H1 (cell line): Measurements from ENCODE around the gene PLCB4. TPM values are rescaled to one million over a fixed set of nuclear protein-coding genes. Genes with fewer than 3 reads are reported as not detected.

Experiments used
- CTCF ChIA-PET: fragments of 300-600 bp; sonication (Branson Sonifier 250); formaldehyde crosslinking; loops from one replicate; lab custom pipeline; 2021; ENCODE audit not compliant: partially characterized antibody; lab: Charles Lee
- POLR2A ChIA-PET: fragments of 300-600 bp; sonication (Branson Sonifier 250); formaldehyde crosslinking; loops from one replicate; lab custom pipeline; 2021; ENCODE audit warnings: inconsistent platforms; ENCODE audit not compliant: partially characterized antibody; lab: Charles Lee
- DNase-seq, 2 experiments: peaks; one replicate each; pipeline versions ENCODE4 v3.0.0 to v3.0.0-alpha.2; 2010 to 2022; ENCODE audit warnings: low spot score in 2 of 2, low read depth in 1 of 2, mixed read lengths in 1 of 2
- FAIRE-seq: peaks from 2 replicates; lab custom pipeline; 2011; peaks lifted over from hg19 to GRCh38; lab: Jason Lieb, UNC
- H2AFZ ChIP-seq: 2 replicates; pipeline ENCODE4 v1.8.1; 2012; ENCODE audit warnings: low read length, inconsistent platforms
- H2AK5ac ChIP-seq: 2 replicates; pipeline ENCODE4 v1.6.1; 2013; ENCODE audit warnings: low read depth, low read length
- H2BK120ac ChIP-seq: replicated peaks from 2 replicates; pipeline ENCODE3; 2013; ENCODE audit warnings: low read depth, low read length, inconsistent platforms
- H2BK12ac ChIP-seq: 2 replicates; pipeline ENCODE4 v1.6.1; 2013; ENCODE audit warnings: low read depth, low read length
- H2BK15ac ChIP-seq: 2 replicates; pipeline ENCODE4 v1.6.1; 2013; ENCODE audit warnings: low read length
- H2BK20ac ChIP-seq: 2 replicates; pipeline ENCODE4 v1.6.1; 2013; ENCODE audit warnings: low read length
- H2BK5ac ChIP-seq: 2 replicates; pipeline ENCODE4 v1.6.1; 2013; ENCODE audit warnings: low read depth, low read length
- H3K14ac ChIP-seq: 2 replicates; pipeline ENCODE4 v1.6.1; 2013; ENCODE audit warnings: inconsistent platforms; ENCODE audit not compliant: insufficient read length
- H3K18ac ChIP-seq: 2 replicates; pipeline ENCODE4 v1.6.1; 2013; ENCODE audit warnings: low read length; ENCODE audit errors: extremely low read depth
- H3K23ac ChIP-seq: 2 replicates; pipeline ENCODE4 v1.6.1; 2013; ENCODE audit warnings: inconsistent platforms; ENCODE audit not compliant: insufficient read length
- H3K23me2 ChIP-seq: 2 replicates; pipeline ENCODE4 v1.6.1; 2013; ENCODE audit warnings: low read depth, low read length
- H3K27ac ChIP-seq: 2 replicates; pipeline ENCODE4 v1.6.1; 2011; ENCODE audit warnings: low read depth, low read length, inconsistent platforms
- H3K27me3 ChIP-seq, 4 experiments: replicated peaks in 1 of 4; 1 replicate in 1 of 4; 2 replicates in 3 of 4; pipeline versions ENCODE4 v1.6.1 to v1.8.1; 2011 to 2013; ENCODE audit warnings: low read length in 3 of 4, mild to moderate bottlenecking in 3 of 4, inconsistent platforms in 2 of 4, mixed read lengths in 2 of 4, moderate library complexity in 1 of 4; ENCODE audit not compliant: control insufficient read depth in 3 of 4, insufficient read depth in 3 of 4; ENCODE audit errors: extremely low read depth in 1 of 4
- H3K36me3 ChIP-seq, 4 experiments: 2 replicates each; pipeline versions ENCODE4 v1.6.1 to v1.8.1; 2011 to 2013; ENCODE audit warnings: mild to moderate bottlenecking in 4 of 4, low read length in 3 of 4, moderate library complexity in 2 of 4, control low read depth in 1 of 4, inconsistent platforms in 1 of 4; ENCODE audit not compliant: insufficient read depth in 4 of 4, control insufficient read depth in 2 of 4
- H3K4ac ChIP-seq: replicated peaks from 2 replicates; pipeline ENCODE3; 2013; ENCODE audit warnings: low read length, low read depth, mixed read lengths, inconsistent platforms; ENCODE audit not compliant: insufficient read length
- H3K4me1 ChIP-seq, 4 experiments: replicated peaks in 1 of 4; 1 replicate in 1 of 4; 2 replicates in 3 of 4; pipeline versions ENCODE4 v1.6.1 to v1.8.1; 2011 to 2013; ENCODE audit warnings: low read length in 3 of 4, inconsistent platforms in 2 of 4, mixed read lengths in 1 of 4; ENCODE audit not compliant: insufficient read depth in 4 of 4, control insufficient read depth in 3 of 4
- H3K4me2 ChIP-seq, 2 experiments: 2 replicates each; pipeline versions ENCODE4 v1.6.1 to v1.8.1; 2011 to 2013; ENCODE audit warnings: low read depth in 2 of 2, low read length in 2 of 2, control low read depth in 1 of 2, inconsistent platforms in 1 of 2, mild to moderate bottlenecking in 1 of 2; ENCODE audit not compliant: insufficient read depth in 1 of 2
- H3K4me3 ChIP-seq, 4 experiments: fragments of 200-600, 300-600 bp in 1 of 4; sonication (generic), shearing (Covaris generic), sonication (Bioruptor Twin) in 1 of 4; 2 replicates each; pipeline versions ENCODE4 v1.5.1 to v1.8.1; 2011 to 2016; ENCODE audit warnings: low read length in 4 of 4, low read depth in 3 of 4, control low read depth in 2 of 4, inconsistent platforms in 2 of 4, mild to moderate bottlenecking in 2 of 4, mixed read lengths in 1 of 4, moderate library complexity in 1 of 4; ENCODE audit not compliant: insufficient read depth in 2 of 4; ENCODE audit errors: extremely low read depth in 1 of 4
- H3K56ac ChIP-seq: replicated peaks from 2 replicates; pipeline ENCODE3; 2013; ENCODE audit warnings: low read depth, mild to moderate bottlenecking, mixed read lengths, low read length, inconsistent platforms; ENCODE audit not compliant: insufficient read length
- H3K79me1 ChIP-seq: 2 replicates; pipeline ENCODE4 v1.6.1; 2013; ENCODE audit warnings: low read depth, low read length, control low read depth
- H3K79me2 ChIP-seq, 2 experiments: 2 replicates each; pipeline versions ENCODE4 v1.6.1 to v1.8.1; 2012 to 2013; ENCODE audit warnings: low read length in 2 of 2, mild to moderate bottlenecking in 2 of 2, inconsistent platforms in 1 of 2; ENCODE audit not compliant: insufficient read depth in 2 of 2, control insufficient read depth in 1 of 2
- H3K9ac ChIP-seq, 4 experiments: replicated peaks in 1 of 4; 1 replicate in 1 of 4; 2 replicates in 3 of 4; pipeline versions ENCODE4 v1.6.1 to v1.8.1; 2011 to 2013; ENCODE audit warnings: low read depth in 3 of 4, low read length in 3 of 4, control low read depth in 2 of 4, mild to moderate bottlenecking in 2 of 4, moderate library complexity in 2 of 4, inconsistent platforms in 1 of 4; ENCODE audit errors: extremely low read depth in 1 of 4
- H3K9me3 ChIP-seq, 2 experiments: 2 replicates each; pipeline versions ENCODE4 v1.6.1 to v1.8.1; 2012 to 2013; ENCODE audit warnings: mild to moderate bottlenecking in 2 of 2, moderate library complexity in 2 of 2, control low read depth in 1 of 2, inconsistent platforms in 1 of 2, low read depth in 1 of 2, low read length in 1 of 2, mixed read lengths in 1 of 2; ENCODE audit not compliant: insufficient read depth in 2 of 2
- H4K20me1 ChIP-seq, 2 experiments: replicated peaks in 1 of 2; 2 replicates each; pipeline versions ENCODE3 to v1.8.1; 2011 to 2013; ENCODE audit warnings: inconsistent platforms in 2 of 2, low read length in 2 of 2, mild to moderate bottlenecking in 1 of 2; ENCODE audit not compliant: insufficient read depth in 2 of 2, control insufficient read depth in 1 of 2
- H4K5ac ChIP-seq: 2 replicates; pipeline ENCODE4 v1.6.1; 2013; ENCODE audit warnings: low read length, low read depth, mixed read lengths, inconsistent platforms; ENCODE audit not compliant: insufficient read length
- H4K8ac ChIP-seq: 2 replicates; pipeline ENCODE4 v1.8.0; 2013; ENCODE audit warnings: mild to moderate bottlenecking, moderate library complexity, low read length, inconsistent platforms; ENCODE audit not compliant: insufficient read depth; ENCODE audit errors: extremely low read depth
- H4K91ac ChIP-seq: replicated peaks from 2 replicates; pipeline ENCODE3; 2013; ENCODE audit warnings: low read length, mixed read lengths, inconsistent platforms; ENCODE audit not compliant: insufficient read length
- CBX8 ChIP-seq: fragments of 300-800, 300-1000 bp; sonication (generic); IDR thresholded peaks from 2 replicates; pipeline ENCODE4 v1.7.1; 2016; ENCODE audit warnings: low read depth, low read length, borderline replicate concordance
- GABPA ChIP-seq: IDR thresholded peaks from 2 replicates; pipeline ENCODE4 v1.6.1; 2011; ENCODE audit warnings: mild to moderate bottlenecking, low read length, moderate library complexity, borderline replicate concordance; ENCODE audit not compliant: insufficient read depth
- NRF1 ChIP-seq: IDR thresholded peaks from 2 replicates; pipeline ENCODE4 v1.6.1; 2011; ENCODE audit warnings: mild to moderate bottlenecking, low read depth, low read length, improper control_type of control experiment
- POU5F1 ChIP-seq: IDR thresholded peaks from 2 replicates; pipeline ENCODE4 v1.6.1; 2011; ENCODE audit warnings: low read depth, mild to moderate bottlenecking, low read length, moderate library complexity
- SP1 ChIP-seq: IDR thresholded peaks from 2 replicates; pipeline ENCODE4 v1.6.1; 2011; ENCODE audit warnings: low read depth, low read length
- SP2 ChIP-seq: IDR thresholded peaks from 2 replicates; pipeline ENCODE4 v1.6.1; 2012; ENCODE audit warnings: mild to moderate bottlenecking, low read length, inconsistent platforms
- SRF ChIP-seq: IDR thresholded peaks from 2 replicates; pipeline ENCODE4 v1.6.1; 2011; ENCODE audit warnings: mild to moderate bottlenecking, low read depth, low read length, moderate library complexity
- TAF1 ChIP-seq: IDR thresholded peaks from 2 replicates; pipeline ENCODE4 v1.6.1; 2011; ENCODE audit warnings: mild to moderate bottlenecking, low read depth, low read length
- TCF12 ChIP-seq: IDR thresholded peaks from 2 replicates; pipeline ENCODE4 v1.6.1; 2011; ENCODE audit warnings: low read depth, mild to moderate bottlenecking, low read length
- WGBS, 2 experiments: shearing (Covaris generic) in 1 of 2; methylation state at CpG; one replicate each; pipeline versions ENCODE4 v1.1.6 to v1.1.7; 2013 to 2015; ENCODE audit warnings: low lambda C conversion rate in 2 of 2, mixed read lengths in 2 of 2, inconsistent platforms in 1 of 2, low coverage in 1 of 2, missing lambda C conversion rate in 1 of 2; ENCODE audit not compliant: insufficient replicate concordance in 2 of 2, insufficient coverage in 1 of 2, insufficient read length in 1 of 2; ENCODE audit errors: extremely low coverage in 1 of 2, missing lambda C conversion rate in 1 of 2; 5-methylcytosine and 5-hydroxymethylcytosine counted together
- polyA plus RNA-seq, 7 experiments: library from polyadenylated mRNA; depleted of rRNA in 3 of 7; stranded (reverse) in 5 of 7; unstranded in 2 of 7; fragments of >200 nt in 5 of 7; fragments of 200-250 nt in 2 of 7; gene quantifications; 1 replicate in 5 of 7; 2 replicates in 1 of 7; 4 replicates in 1 of 7; pipeline versions ENCODE4 v1.2.1 to v1.2.3, GENCODE V29; 2011 to 2013; ENCODE audit warnings: missing spikeins in 2 of 7, mixed read lengths in 2 of 7
- total RNA-seq: library from RNA; stranded (reverse); fragmentation: NEBNext Ultra II Directional; extraction: Animal tissue kit (Norgen Biotek cat#: 25700); gene quantifications from 2 replicates; pipeline ENCODE4 v1.2.1, GENCODE V29; 2021
- TF ChIP-seq, protein P1 (sequence below): IDR thresholded peaks from 2 replicates; pipeline ENCODE4 v1.6.1; 2011; ENCODE audit warnings: low read depth, mild to moderate bottlenecking, low read length; ENCODE audit not compliant: insufficient read depth
- TF ChIP-seq, protein P2 (sequence below): IDR thresholded peaks from 2 replicates; pipeline ENCODE4 v1.6.1; 2012; ENCODE audit warnings: low read length, inconsistent platforms

PLCB4 gene
- total and polyA plus RNA-seq, 2 of the 8 experiments (the other 6 are each of a cell fraction or from before 2014, with no cell fraction given), result 3.2 to 14.1 TPM

DNA sequence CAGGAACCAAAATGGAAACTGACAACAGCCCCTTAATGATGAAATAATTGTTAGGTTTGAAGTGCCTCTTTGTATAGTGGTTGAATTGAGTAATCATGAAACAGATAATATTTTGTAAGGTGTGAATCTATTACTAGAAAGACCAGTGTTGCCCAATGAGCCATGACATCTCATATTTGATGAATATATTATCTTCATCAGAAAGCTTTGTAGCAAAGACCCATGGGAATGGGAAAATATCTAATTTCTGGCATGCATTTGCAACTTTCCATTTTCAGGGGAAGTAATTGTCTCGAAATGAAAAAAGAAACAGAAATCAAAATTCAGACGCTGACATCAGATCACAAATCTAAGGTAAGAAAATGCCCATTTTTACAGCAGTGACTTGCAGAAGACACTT lies 388.2 kb downstream of the PLCB4 start:
- Histone ChIP-seq H3K9ac (no peak overlapping the region), H3K4me2 (no peak overlapping the region), H2BK120ac (no peak overlapping the region), H3K14ac (no peak overlapping the region), H3K4me3 (no peak overlapping the region), H3K23me2 (no peaks in the 10 kb centered on the region), H3K56ac (no peak overlapping the region), H2BK15ac (no peak overlapping the region), H3K9me3 (peaks cover 0 to 2% of the 10 kb centered on the region in 2 experiments; a peak in 1 of 4 replicates), H3K23ac (no peak overlapping the region), H3K4me1 (no peaks in the 10 kb centered on the region), H2AK5ac (no peak overlapping the region), H4K91ac (no peak overlapping the region), H3K4ac (no peak overlapping the region), H3K27me3 (no peaks in the 10 kb centered on the region), H3K79me2 (no peaks in the 10 kb centered on the region), H3K79me1 (no peaks in the 10 kb centered on the region), H2BK20ac (no peak overlapping the region), H3K36me3 (peaks cover 0 to 7% (median 1%) of the 10 kb centered on the region in 4 experiments; a peak in 5 of 8 replicates), H4K20me1 (no peaks in the 10 kb centered on the region), H4K5ac (no peak overlapping the region), H2AFZ (no peak overlapping the region), H2BK5ac (no peak overlapping the region), H4K8ac (no peak overlapping the region), H2BK12ac (no peak overlapping the region), H3K18ac (no peak overlapping the region), H3K27ac (no peak overlapping the region)
- POLR2A ChIA-PET, result no interaction called here
- CTCF ChIA-PET, result interaction anchor here (0.6 to 8.1 kb wide), 11 partner anchors 10 to 643 kb away, joined by 3 to 89 read pairs (median 7); no protein-coding TSS in a partner anchor
- no peak for FAIRE-seq
- DNase-seq, result no peak
- 85% methylated on average over 2 of the region's 2 CpGs; no CpG with 5 or more reads in 1 of the 2 experiments for WGBS, 2 experiments
- TF ChIP-seq GABPA (no peak), NRF1 (no peak), SP2 (no peak), SRF (no peak), POU5F1 (no peak), TCF12 (no peak), TAF1 (no peak), SP1 (no peak), CBX8 (no peak)
- TF ChIP-seq, protein P1, sequence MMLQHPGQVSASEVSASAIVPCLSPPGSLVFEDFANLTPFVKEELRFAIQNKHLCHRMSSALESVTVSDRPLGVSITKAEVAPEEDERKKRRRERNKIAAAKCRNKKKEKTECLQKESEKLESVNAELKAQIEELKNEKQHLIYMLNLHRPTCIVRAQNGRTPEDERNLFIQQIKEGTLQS, result no peak
- TF ChIP-seq, protein P2, sequence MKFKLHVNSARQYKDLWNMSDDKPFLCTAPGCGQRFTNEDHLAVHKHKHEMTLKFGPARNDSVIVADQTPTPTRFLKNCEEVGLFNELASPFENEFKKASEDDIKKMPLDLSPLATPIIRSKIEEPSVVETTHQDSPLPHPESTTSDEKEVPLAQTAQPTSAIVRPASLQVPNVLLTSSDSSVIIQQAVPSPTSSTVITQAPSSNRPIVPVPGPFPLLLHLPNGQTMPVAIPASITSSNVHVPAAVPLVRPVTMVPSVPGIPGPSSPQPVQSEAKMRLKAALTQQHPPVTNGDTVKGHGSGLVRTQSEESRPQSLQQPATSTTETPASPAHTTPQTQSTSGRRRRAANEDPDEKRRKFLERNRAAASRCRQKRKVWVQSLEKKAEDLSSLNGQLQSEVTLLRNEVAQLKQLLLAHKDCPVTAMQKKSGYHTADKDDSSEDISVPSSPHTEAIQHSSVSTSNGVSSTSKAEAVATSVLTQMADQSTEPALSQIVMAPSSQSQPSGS, result no peak
